Retina (tissue), 1 donor: ENCODE results near the gene TMEM8B.

ENCODE experiments used
- DNase-seq: peaks from one replicate; pipeline ENCODE4 v3.0.0-alpha.2; 2016

TMEM8B gene

DNA sequence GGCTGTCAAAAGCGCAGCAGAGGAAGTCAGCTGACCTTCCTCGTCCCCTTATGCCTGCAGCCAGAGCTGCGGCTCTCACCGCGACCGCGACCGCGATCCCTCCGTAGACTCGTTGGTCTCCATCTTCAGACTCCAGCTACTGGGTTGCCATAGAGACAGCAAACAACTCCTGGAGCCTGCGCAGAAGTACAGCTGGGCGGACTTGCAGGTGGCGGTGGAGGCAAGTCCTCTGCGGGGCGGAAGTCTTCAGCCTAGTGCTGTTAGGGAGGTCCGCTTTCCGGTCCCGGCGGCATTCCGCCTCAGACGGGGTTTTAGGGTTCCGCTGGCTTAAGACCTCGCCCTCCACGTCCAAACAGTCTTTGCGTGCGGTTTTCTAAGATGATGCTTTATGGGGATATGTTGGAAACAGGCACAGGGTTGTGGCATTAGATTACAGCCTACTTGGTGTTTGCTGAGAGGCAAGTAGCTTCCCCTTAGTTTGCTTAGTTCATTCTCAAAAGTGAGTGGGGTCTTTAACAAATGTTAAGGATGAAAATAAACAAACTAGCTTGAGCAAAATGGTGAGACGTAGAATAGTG is 16.9 kb upstream of the TMEM8B start, which contains the start of gene SPAG8:
Gene SPAG8 (minus strand): TSS at position 238 of the 578 bp plus-strand sequence. CDS start 115 bp downstream, at position 123.
- DNase-seq: peak; percentile 91

DNA sequence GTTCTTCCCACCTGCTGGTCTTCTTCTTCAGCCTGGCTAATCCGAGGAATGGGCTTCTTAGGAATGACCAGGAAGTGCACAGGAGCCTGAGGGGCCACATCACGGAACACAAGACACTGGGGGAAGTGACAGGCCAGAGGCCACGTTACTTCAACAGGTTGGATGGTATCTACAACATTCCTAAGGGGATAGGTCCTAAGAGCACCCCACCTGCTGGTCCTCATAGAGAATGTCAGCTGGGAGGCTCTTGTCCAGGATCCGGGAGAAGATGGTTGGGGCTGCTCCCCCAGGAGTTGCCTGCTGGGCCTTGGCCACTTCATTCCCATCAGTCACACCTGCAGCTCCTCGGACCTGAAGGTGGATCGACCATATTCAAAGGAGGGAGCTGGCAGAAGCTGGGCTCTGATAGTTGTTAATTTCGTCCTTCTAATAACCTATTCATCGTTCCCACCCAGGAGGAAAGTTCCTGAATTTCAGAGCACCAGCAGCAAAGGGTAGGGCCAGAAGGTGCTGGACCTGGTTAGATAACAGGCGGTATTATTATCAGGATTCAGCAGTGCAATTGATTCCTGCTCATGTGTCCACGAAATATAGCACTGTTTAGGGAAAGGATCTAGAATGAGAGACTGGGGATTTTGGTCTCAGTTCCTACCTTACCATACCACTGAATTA is 15.5 kb upstream of the TMEM8B start:
- no peak for DNase-seq

GRCh38 chr9:35814106-35814840 is 14.8 kb upstream of the TMEM8B start:
- DNase-seq: peak; percentile 90

DNA sequence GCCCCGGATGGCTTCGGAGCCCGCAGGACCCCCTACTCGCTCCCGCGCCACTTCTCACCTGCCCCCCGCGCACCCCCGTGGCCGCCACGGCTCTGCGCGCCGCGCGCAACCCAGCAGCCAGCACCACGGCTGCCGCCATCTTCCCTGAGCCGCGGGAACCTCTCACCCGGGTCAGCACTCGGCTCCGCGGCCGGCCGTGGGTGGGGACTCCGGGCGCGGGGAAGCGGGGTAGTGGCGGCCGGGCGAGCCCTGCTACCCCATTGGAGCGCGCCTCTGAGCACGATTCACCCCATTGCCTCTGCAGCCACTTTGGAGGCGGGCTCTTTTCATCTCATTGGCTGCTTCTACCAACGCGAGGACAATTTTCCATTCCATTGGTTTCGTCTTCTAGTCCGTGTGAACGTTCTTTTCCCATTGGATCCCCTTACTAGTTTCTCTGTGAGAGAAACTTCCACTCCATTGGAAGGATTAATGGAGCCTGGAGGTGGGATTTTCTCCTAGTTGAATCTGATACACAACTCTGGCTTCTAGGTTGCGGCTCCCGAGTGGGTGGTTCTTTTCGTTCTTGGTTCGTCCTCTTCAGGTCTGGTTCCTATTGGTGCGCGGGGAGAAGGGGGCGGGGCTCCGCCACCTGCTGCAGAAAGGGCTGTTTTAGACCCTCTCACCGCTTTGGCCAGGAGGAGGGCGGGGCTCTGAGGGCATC is 14.0 kb upstream of the TMEM8B start, which contains the start of gene HINT2:
Gene HINT2 (minus strand): TSS at position 202 of the 703 bp plus-strand sequence. CDS start 63 bp downstream, at position 139.
- peak; percentile 98 for DNase-seq

DNA sequence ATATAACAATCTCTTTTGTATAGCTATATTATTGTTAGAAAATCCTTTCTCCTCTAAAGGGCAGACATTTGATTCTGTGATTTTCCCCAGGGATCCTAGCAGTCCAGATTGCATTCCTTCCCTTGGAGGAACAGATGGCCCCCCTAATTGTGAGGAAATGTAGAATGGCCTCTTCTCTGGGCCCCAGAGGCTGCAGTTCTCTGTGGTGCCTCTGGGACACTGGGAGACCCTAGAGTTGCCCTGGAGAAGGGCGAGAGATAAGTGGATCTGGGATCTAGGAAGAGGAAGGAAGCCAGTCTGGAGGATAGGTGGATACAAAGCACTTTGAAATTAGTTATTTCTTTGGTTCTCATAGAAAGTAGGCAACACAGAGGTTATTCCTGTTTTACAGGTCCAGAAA is 12.3 kb upstream of the TMEM8B start:
- no peak for DNase-seq

DNA sequence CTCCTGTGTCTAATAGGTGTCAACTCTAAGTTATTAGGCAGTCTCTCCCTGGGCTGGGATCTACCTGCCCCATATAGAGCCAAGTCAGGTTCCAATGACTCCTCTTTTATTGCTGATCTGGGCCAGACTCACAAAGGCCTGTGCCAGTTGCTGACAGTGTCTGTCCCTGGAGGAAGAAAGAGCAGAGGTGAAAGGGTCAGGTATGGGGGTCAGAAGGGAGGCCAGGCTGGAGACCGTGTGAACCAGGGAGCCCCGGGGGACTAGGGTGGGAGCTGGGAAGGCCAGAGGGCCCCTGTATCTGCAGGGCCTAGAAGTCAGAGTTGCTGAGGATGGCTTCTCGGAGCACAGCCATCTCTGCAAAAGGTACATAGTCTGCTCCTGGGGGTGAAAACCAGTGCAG is 10.7 kb upstream of the TMEM8B start:
- no peak for DNase-seq

DNA sequence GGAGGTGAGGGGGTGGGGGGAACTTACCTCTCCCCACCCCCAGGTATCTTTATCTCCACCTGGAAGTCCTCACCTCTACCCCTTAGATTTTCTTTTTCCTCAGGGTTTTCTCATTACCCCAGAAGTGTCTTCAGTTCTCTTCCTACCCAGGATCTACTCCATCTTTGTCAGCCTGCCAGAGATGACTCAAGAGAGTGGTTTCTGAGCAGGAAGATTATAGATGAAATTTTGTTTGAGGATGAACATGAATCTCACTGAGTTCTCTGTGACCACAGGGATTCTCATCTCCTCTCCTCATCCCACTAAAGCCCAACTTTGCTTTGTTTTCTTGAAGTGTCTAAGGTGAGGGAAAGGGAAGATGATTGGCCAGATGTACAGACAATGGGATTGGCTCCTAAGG is 9.0 kb upstream of the TMEM8B start:
- DNase-seq: no peak

- no peak for DNase-seq
These were observed 6.1 kb upstream of the TMEM8B start for GRCh38 chr9:35822926-35823325.

GRCh38 chr9:35826071-35826701 is 2.8 kb upstream of the TMEM8B start:
- DNase-seq: peak; percentile 58

DNA sequence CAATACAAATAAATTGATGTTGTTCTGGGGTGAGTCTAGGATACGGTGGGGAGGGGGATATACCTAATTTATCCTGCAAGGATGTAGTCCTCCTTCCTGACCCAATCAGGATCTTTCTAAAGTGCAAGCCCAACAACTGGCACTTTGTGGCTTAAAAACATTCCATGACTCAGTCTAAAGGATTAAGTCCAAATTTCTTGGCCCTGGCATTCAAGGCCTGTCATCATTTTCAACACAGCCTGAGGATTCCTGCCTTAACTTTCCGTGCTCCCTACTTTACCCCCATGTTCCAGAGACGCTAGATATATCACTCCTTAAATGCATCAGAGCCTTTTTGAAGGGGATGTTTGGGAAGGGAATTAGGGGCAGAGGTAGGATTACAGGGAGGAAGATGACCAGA is 1.5 kb upstream of the TMEM8B start:
- no peak for DNase-seq

DNA sequence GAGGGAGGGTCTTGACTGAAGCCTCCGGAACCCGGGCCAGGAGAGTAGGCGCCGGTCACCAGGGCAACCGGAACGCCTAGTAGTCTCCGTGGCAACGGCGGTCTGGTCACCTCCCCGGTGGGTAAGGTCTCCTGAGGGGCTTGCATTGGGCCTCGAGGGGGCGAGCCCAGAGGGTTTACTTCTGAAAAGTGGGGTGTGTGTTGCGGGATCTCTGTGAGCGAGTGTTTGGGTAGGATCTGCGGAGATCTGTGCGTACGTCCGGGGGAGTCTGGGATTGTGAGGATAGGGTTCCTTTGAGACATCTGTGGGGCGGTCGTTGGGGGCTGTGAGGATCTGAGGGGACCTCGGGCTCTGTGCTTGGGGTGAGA is 328 bp upstream of the TMEM8B start, which contains the start of gene FAM221B:
Gene FAM221B (minus strand): TSS at position 17 of the 368 bp plus-strand sequence. CDS start 2,571 bp downstream, outside the sequence.
- peak; percentile 90 for DNase-seq

GRCh38 chr9:35829764-35830096 is 702 bp downstream of the TMEM8B start:
- peak; percentile 41 for DNase-seq

DNA sequence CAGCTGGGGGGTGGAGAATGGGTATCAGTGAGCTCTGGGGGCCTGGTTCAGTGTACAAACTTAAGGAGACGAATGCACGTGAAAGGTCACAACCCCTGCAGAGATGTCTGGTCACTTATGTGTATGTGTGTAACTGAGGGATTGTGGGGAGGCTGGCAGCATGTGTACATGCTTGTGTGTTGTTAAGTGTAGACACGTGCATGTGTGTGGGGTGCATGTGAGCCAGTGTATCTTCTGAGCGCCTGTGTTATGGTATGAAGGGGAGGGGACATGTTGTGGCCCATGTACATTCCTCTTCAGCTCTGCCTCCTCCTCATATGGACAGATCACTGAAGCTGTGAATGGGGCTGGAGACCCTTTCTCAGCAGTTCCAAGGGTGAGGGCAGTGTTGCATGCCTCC is 2.0 kb downstream of the TMEM8B start:
- DNase-seq: no peak

DNA sequence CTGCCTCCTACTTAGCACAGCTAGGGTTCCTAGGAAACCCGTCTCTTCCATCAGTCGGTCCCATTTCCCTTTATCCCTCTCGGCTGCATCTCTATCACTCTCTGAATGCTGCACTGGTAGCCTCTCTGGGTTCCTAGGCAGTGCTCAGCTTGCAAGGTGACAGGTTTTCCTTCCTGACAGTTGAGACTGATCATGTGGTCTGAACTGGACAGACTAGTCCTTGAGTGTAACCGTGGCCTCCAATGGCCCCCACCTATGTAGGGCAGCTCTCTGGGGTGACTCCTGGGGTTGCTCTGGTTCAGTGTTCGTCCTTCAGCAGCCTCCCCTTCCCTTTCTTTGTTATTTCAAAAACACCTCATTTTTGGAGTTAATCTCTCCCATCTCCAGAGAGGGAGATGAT is 3.8 kb downstream of the TMEM8B start:
- no peak for DNase-seq

DNA sequence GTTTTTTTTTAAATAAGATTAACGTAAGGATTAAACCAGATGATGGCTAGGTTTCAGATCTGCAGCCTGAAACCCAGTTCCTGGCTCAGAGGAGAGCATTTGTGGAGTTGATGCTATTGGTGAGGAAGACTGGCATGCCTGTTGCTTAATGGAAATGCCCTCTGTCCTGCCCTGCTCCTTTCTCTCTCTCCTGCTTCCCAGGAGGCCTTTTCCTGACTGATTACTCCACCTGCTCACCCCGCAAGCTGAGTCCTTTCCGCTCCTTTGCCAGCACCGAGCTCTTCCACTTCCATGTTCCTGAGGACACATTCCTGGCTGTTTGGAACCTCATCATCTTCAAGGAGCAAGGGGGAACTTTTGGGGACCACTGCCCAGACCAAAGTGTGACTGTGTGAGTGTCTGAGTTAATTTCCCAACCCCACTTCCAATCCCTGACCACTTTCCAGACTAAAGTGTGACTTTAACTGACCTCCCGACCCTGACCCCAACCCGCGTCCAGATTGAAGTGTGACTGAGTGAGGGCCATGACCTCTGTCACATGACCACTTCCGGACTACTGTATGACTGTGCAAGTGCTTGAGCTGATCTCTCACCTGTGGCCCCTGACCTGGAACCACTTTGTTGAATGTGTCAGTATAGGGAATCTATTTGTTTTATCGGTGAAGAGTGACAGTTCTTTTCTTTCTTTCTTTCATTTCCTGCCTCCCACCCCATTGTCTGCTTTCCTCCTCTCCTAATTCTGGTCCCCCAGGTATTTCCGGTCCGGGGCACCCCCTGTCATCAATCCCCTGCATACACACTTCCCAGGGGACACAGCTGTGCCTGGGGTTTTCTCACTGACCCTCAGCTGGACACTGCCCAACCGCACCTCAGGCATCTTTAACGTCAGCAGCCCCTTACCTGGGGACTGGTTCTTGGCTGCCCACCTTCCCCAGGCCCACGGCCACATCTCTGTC is 5.5 kb downstream of the TMEM8B start:
- DNase-seq: no peak

DNA sequence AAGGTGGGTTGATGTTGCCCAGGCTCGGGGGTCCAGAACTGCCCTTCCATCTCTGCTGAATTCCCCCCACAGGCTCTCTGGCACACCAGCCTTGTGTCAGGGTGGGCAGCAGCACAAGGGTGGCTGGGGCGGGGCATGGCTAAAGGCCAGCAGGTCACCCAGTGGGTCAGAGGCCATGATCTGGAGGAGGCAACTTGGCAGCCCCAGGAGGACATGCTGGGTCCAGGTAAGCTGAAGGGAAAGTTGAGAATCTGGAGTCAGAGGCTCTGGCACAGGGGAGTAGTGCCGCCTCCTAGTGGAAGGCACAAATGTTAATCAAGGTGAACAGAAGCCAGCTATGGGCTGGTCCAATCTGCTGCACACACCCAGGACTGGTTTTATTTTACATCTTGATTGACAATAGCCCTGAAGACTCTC is 6.2 kb downstream of the TMEM8B start:
- DNase-seq: no peak

- peak; percentile 38 for DNase-seq
These were observed 6.7 kb downstream of the TMEM8B start for GRCh38 chr9:35835766-35836165.

- no peak for DNase-seq
These were observed 7.6 kb downstream of the TMEM8B start for GRCh38 chr9:35836595-35836994.

GRCh38 chr9:35839926-35840325 is 10.9 kb downstream of the TMEM8B start:
- DNase-seq: no peak

GRCh38 chr9:35840881-35841644 is 12.0 kb downstream of the TMEM8B start:
- DNase-seq: no peak

DNA sequence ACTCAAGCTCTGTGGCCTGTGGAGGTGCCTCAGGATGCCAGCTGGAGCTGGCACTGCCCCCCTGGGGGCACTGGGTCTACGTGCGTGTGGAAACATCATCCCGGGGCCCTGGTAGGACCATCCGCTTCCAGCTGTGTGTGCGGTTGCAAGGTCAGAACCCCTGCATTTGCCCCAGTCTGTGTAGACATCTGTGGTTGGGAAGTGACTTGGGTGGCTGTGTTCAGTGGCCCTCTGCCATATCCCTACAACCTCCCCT is 12.5 kb downstream of the TMEM8B start:
- no peak for DNase-seq
